ENCODE results near the gene LRP1B. TPM values are rescaled to one million over a fixed set of nuclear protein-coding genes. Genes with fewer than 3 reads are reported as not detected.

LRP1B gene
- total RNA-seq, 1 experiment from 2014 or later: 0.52 TPM

- Mint-ChIP-seq H3K9me3 (no peaks in the 10 kb centered on the region), H3K36me3 (no peaks in the 10 kb centered on the region; the same call in 1 of the 2 replicates), H3K4me3 (no peak overlapping the region), H3K4me1 (peaks cover 2% of the 10 kb centered on the region), H3K27ac (no peak overlapping the region), H3K27me3 (ENCODE audit: low read depth) (no peaks in the 10 kb centered on the region)
- CTCF ChIA-PET: no interaction called here
- ATAC-seq: no peak
- POLR2A ChIA-PET: no interaction called here
- no peak for DNase-seq (ENCODE audit: low spot score)
- no peak for TF ChIP-seq ZNF423 (CRISPR knock-in tag; IDR thresholded peaks at IDR 0.05)
Measured at GRCh38 chr2:141041281-141041680, 1089.5 kb downstream of the LRP1B start.

DNA sequence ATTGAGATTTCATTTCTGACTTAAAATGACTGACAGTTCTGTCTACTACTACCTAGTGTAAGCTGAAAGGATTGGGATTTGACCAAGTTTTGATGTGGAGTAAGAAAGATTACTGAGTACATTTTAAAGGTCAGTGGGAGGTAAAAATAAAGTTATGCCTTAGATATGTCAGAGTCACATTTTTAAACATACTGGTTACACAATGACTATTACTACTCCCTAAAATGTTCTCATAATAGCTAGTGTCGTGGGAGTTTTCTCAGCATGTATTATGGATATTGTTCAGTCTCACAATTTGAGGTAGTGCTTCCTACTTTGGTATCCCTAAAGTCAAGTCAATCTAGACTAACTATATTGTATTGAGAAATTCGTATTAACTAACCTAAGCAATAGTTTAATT is 1092.5 kb downstream of the LRP1B start:
- no peaks in the 10 kb centered on the region for H3K27me3 Mint-ChIP-seq (ENCODE audit: low read depth)
- no peaks in the 10 kb centered on the region for H3K9me3 Mint-ChIP-seq
- TF ChIP-seq USF1 (CRISPR knock-in tag; IDR thresholded peaks at IDR 0.05): no peak
- no peak for TF ChIP-seq ELF4 (CRISPR knock-in tag; IDR thresholded peaks at IDR 0.05; ENCODE audit: low read depth)
- no peak for TF ChIP-seq IRF2 (CRISPR knock-in tag; IDR thresholded peaks at IDR 0.05; ENCODE audit: borderline replicate concordance, low read depth)
- TF ChIP-seq, protein P1, sequence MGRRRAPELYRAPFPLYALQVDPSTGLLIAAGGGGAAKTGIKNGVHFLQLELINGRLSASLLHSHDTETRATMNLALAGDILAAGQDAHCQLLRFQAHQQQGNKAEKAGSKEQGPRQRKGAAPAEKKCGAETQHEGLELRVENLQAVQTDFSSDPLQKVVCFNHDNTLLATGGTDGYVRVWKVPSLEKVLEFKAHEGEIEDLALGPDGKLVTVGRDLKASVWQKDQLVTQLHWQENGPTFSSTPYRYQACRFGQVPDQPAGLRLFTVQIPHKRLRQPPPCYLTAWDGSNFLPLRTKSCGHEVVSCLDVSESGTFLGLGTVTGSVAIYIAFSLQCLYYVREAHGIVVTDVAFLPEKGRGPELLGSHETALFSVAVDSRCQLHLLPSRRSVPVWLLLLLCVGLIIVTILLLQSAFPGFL (CRISPR knock-in tag; IDR thresholded peaks at IDR 0.05; ENCODE audit: borderline replicate concordance): no peak
- TF ChIP-seq USF2 (CRISPR knock-in tag; IDR thresholded peaks at IDR 0.05): no peak
- no peak for TF ChIP-seq JUN (CRISPR knock-in tag; IDR thresholded peaks at IDR 0.05)
- TF ChIP-seq, protein P2, sequence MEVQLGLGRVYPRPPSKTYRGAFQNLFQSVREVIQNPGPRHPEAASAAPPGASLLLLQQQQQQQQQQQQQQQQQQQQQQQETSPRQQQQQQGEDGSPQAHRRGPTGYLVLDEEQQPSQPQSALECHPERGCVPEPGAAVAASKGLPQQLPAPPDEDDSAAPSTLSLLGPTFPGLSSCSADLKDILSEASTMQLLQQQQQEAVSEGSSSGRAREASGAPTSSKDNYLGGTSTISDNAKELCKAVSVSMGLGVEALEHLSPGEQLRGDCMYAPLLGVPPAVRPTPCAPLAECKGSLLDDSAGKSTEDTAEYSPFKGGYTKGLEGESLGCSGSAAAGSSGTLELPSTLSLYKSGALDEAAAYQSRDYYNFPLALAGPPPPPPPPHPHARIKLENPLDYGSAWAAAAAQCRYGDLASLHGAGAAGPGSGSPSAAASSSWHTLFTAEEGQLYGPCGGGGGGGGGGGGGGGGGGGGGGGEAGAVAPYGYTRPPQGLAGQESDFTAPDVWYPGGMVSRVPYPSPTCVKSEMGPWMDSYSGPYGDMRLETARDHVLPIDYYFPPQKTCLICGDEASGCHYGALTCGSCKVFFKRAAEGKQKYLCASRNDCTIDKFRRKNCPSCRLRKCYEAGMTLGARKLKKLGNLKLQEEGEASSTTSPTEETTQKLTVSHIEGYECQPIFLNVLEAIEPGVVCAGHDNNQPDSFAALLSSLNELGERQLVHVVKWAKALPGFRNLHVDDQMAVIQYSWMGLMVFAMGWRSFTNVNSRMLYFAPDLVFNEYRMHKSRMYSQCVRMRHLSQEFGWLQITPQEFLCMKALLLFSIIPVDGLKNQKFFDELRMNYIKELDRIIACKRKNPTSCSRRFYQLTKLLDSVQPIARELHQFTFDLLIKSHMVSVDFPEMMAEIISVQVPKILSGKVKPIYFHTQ (CRISPR knock-in tag; IDR thresholded peaks at IDR 0.05): no peak
- H3K27ac Mint-ChIP-seq: no peak overlapping the region
- DNase-seq (ENCODE audit: low spot score): no peak
- no peak for ATAC-seq
- H3K4me3 Mint-ChIP-seq: no peak overlapping the region
- ChIA-PET POLR2A (no interaction called here), CTCF (no interaction called here)
- peaks cover 8% of the 10 kb centered on the region for H3K4me1 Mint-ChIP-seq
- H3K36me3 Mint-ChIP-seq: no peaks in the 10 kb centered on the region

GRCh38 chr2:141037361-141037760 is 1093.5 kb downstream of the LRP1B start:
- POLR2A ChIA-PET: no interaction called here
- CTCF ChIA-PET: interaction anchor here (1.1 kb wide), 1 partner anchor 25 kb away, joined by 3 read pairs; no protein-coding TSS in a partner anchor
- H3K27me3 Mint-ChIP-seq (ENCODE audit: low read depth): no peaks in the 10 kb centered on the region
- no peak overlapping the region for H3K4me3 Mint-ChIP-seq
- DNase-seq (ENCODE audit: low spot score): no peak
- no peak for ATAC-seq
- no peaks in the 10 kb centered on the region for H3K36me3 Mint-ChIP-seq
- no peaks in the 10 kb centered on the region for H3K9me3 Mint-ChIP-seq
- H3K4me1 Mint-ChIP-seq: peaks cover 13% of the 10 kb centered on the region
- H3K27ac Mint-ChIP-seq: no peak overlapping the region
- TF ChIP-seq, protein P3, sequence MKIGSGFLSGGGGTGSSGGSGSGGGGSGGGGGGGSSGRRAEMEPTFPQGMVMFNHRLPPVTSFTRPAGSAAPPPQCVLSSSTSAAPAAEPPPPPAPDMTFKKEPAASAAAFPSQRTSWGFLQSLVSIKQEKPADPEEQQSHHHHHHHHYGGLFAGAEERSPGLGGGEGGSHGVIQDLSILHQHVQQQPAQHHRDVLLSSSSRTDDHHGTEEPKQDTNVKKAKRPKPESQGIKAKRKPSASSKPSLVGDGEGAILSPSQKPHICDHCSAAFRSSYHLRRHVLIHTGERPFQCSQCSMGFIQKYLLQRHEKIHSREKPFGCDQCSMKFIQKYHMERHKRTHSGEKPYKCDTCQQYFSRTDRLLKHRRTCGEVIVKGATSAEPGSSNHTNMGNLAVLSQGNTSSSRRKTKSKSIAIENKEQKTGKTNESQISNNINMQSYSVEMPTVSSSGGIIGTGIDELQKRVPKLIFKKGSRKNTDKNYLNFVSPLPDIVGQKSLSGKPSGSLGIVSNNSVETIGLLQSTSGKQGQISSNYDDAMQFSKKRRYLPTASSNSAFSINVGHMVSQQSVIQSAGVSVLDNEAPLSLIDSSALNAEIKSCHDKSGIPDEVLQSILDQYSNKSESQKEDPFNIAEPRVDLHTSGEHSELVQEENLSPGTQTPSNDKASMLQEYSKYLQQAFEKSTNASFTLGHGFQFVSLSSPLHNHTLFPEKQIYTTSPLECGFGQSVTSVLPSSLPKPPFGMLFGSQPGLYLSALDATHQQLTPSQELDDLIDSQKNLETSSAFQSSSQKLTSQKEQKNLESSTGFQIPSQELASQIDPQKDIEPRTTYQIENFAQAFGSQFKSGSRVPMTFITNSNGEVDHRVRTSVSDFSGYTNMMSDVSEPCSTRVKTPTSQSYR (CRISPR knock-in tag; IDR thresholded peaks at IDR 0.05): no peak
- TF ChIP-seq TCF7 (CRISPR knock-in tag; IDR thresholded peaks at IDR 0.05; ENCODE audit: low read depth): no peak
- TF ChIP-seq, protein P1 (CRISPR knock-in tag; IDR thresholded peaks at IDR 0.05; ENCODE audit: borderline replicate concordance): no peak
- no peak for TF ChIP-seq ZNF263 (CRISPR knock-in tag; IDR thresholded peaks at IDR 0.05; ENCODE audit: low read depth)
- TF ChIP-seq ZBTB21 (CRISPR knock-in tag; IDR thresholded peaks at IDR 0.05; ENCODE audit: borderline replicate concordance): no peak
- TF ChIP-seq MXD4 (CRISPR knock-in tag; IDR thresholded peaks at IDR 0.05; ENCODE audit: borderline replicate concordance): no peak
- TF ChIP-seq ARID4B (CRISPR knock-in tag; IDR thresholded peaks at IDR 0.05; ENCODE audit: borderline replicate concordance): no peak
- TF ChIP-seq CREM (CRISPR knock-in tag; IDR thresholded peaks at IDR 0.05): no peak
- no peak for TF ChIP-seq RORB (CRISPR knock-in tag; IDR thresholded peaks at IDR 0.05)
- no peak for TF ChIP-seq SMAD4 (CRISPR knock-in tag; IDR thresholded peaks at IDR 0.05)

Measured in WTC11 (cell line).